Stimulated activated CD4-positive, alpha-beta T cell treated with anti-CD3 and anti-CD28 coated beads, Interleukin-4, amount 100 ng/mL, for 48 hours (primary cell): ENCODE measurements around the gene SLC6A14.

Source experiments
- DNase-seq, 2 donors: peaks; one replicate each; pipeline ENCODE4 v3.0.0-alpha.2; 2020; ENCODE audit warnings: low read depth in 2 of 2

SLC6A14 gene

DNA sequence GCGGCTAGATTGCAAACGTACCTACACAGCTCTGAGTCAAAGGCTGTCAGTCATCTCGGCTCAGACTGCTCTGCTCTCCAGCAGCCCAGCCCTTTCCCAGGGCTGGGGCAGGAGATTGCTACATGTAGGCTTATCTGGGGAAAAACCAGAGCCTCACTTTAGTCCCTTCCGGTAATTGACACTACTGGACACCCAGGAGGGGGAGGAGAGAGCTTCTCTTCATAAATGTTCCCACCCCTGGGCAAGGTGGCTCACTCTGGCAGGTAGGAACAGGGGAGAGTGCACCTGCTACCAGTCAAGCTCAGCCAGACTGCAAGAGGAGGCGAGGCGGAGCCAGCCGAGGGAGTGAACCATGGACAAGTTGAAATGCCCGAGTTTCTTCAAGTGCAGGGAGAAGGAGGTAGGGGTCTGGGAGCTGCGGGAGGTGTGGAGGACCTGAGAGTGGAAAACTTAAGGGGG is at the start of gene SLC6A14:
SLC6A14 (plus strand) TSS at position 249 of the 459 bp plus-strand sequence; CDS start at position 353, 104 bp downstream.
- DNase-seq: no peak

DNA sequence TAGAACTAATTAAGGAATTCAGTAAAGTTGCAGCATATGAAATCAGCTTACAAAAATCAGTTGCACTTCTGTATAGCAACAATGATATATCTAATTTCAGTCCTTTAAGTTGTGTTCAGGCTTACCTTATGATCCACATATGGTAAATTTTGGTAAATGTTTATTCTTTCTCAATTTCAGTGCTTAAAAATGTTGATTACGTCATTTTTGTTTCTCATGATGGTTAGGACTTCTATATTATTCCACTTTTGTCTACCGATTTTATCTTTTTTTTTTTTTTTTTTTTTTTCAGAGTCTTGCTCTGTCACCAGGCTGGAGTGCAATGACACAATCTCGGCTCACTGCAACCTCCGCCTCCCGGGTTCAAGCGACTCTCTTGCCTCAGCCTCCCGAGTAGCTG is 40.7 kb upstream of the SLC6A14 start:
- DNase-seq: no peak

DNA sequence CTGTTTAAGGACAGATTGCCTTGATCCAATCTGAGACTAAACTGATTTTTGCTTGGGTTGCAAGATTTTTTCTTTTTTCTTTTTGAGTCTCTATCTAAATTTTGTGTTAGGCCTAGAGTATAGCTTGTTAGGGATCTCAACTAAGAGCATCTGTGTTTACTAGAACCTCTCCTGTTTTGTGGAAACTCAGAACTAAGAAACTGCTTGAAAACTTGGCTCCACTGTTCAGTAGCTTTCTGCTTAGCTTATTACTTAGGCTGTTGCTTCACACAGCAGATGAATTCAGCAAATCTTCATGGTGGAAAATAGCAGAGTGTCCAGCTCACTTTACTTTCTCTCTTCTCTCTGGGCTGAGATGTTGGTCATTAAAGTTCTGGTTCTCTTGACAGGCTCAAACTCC is 36.7 kb upstream of the SLC6A14 start:
- no peak for DNase-seq

- no peak for DNase-seq
Measured at GRCh38 chrX:116409219-116409618, 27.2 kb upstream of the SLC6A14 start.

DNA sequence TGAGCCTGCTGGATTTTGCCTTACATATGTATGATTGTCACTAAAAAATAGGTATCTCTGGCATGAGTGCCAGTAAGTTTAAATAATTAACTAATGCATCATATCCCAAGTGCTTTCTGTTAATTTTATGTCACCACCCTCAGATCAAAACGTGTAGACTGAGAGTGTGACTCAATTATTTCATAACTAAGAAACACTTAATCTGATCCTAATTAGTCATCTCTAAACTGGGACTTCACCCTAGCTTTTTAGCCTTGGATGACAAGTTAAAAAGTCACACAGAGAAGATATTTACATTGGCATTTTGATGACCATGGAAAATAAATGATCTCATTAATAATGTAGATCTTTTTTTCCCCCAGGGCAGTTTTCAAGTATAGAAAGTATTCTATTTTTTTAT is 23.1 kb upstream of the SLC6A14 start:
- no peak for DNase-seq

- no peak for DNase-seq
Measured at GRCh38 chrX:116417214-116417613, 19.2 kb upstream of the SLC6A14 start.

- DNase-seq: no peak
Measured at GRCh38 chrX:116417968-116418367, 18.4 kb upstream of the SLC6A14 start.

DNA sequence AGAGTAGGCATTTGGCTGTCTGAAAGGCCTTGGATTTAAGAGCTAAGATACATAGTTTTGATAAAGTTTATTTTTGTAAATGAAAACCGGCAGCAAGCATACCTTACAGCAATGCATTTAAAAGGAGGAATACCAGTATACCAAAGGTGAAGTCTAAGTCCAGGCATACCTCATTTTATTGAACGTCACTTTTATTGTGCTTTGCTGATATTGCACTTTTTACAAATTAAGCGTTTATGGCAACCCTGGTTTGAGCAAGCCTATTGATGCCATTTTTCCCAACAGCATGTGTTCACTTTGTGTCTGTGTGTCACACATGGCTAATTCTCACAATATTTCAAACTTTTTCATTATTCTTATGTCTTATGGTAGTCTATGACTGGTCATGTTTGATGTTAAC is 8.4 kb upstream of the SLC6A14 start:
- DNase-seq: no peak

- no peak for DNase-seq
Measured at GRCh38 chrX:116435597-116435996, 809 bp upstream of the SLC6A14 start.

DNA sequence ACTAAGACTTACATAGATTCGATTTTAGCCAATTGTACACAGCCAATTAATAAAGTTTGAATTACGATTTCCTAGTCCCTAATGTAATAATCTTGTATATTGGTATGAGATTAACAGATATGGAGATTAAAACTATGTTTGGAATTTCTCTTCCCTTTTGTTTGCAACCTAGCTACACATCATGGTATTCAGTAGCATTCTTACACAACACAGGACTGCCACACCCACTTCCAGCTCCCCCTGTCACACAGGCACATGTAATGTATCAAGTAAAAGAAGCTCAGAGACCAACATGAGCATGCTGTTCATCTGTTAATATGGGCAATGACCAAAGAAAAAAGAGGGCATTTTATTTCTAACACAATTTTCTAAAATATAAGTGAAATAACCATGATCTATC is 12.8 kb downstream of the SLC6A14 start:
- DNase-seq: no peak

DNA sequence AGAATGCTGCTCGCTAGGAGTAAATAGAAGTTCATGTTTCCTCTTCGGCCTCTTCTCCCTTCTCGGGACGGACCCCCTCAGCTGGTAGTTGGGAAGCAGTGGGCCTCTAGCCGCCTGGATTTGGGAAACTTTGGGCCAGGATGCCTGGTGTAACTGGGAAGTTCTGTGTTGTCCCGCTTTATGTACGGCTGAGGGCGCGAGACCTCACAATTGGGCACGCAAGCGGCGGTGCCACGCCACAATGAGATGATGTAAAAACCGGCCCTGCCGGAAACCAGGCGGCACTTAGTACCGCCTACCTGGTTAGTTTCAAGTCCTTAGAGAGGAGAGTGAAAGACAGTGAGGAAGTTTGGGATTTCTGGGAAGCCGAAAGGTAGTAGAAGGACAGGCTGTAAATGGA is 26.4 kb downstream of the SLC6A14 start, which contains the start of gene CT83:
CT83 (minus strand) TSS at position 155 of the 400 bp plus-strand sequence; CDS start at position 35, 120 bp downstream.
- DNase-seq: no peak

DNA sequence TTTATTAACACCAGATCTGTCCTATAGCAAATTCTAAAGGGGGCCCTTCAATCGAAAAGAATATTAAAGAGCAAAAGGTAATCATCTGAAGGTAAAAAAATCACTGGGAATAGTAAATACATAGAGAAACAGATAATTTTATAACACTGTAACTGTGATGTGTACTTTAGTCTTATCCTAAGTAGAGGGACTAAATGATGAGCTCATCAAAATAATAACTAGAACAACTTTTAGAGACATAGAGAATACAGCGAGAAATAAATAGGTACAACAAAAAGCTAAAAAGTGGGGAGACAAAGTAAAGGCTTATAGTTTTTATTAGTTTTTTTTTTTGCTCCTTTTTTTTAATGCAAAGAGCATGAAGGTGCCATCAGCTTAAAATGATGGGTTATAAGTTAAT is 43.7 kb downstream of the SLC6A14 start:
- no peak for DNase-seq

GRCh38 chrX:116490104-116490503 is 53.7 kb downstream of the SLC6A14 start:
- DNase-seq: no peak

GRCh38 chrX:116493271-116493670 is 56.9 kb downstream of the SLC6A14 start:
- no peak for DNase-seq

DNA sequence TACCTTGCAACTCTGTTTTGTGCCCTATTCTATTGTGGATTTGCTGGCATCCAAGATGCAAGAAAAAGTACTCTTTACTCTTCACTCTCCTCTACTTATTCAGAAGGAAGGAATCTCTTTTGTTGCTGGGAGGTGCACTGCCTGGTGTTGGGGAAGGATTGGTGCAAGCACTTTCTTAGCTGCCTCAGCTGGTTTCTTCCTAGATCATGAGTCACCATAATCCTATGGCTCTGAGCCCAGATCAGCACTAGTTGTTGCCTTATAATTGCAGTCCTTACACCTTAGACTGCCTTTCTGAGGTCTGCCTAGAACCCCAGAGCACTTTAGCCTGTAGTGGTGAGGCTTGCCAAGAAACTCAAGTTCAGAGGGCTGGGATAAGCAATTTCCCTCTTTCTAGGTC is 63.4 kb downstream of the SLC6A14 start:
- DNase-seq: no peak
